ENCODE data around the gene RPTOR. TPM values are rescaled to one million over a fixed set of nuclear protein-coding genes. Genes with fewer than 3 reads are reported as not detected.

The RPTOR gene
- polyA plus RNA-seq, 1 donor from 2014 or later, result 8.0 TPM

DNA sequence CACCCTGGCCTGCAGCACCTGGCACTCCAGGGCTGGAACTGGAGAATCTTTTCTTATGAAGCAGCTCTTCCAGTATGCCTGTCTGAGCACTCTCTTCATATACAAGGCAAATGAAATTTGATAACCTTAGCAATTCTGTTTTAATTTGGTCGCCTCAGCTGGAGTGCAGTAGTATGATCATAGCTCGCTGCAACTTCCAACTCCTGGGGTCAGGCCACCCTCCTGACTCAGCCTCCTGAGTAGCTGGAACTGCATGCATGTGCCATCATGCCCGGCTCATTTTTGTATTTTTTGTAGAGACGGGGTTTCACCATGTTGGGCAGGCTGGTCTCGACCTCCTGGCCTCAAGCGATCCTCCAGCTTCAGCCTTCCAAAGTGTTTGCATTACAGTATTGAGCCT is 306.2 kb downstream of the RPTOR start:
- H3K79me2 ChIP-seq (replicated peaks; ENCODE audit: insufficient read depth, low read length), result no peaks in the 10 kb centered on the region
- no peaks in the 10 kb centered on the region for H4K20me1 ChIP-seq (ENCODE audit: insufficient read depth)
- no peak overlapping the region for H3K4me3 ChIP-seq (ENCODE audit: low read length)
- H3K9me3 ChIP-seq (ENCODE audit: low read length), result no peaks in the 10 kb centered on the region
- no peak overlapping the region for H3K9ac ChIP-seq (ENCODE audit: low read length)
- no peak overlapping the region for H3K27ac ChIP-seq (ENCODE audit: low read length)
- H3F3A ChIP-seq (ENCODE audit: insufficient read depth, low read length, poor library complexity, severe bottlenecking), result no peaks in the 10 kb centered on the region
- TF ChIP-seq EZH2 (IDR thresholded peaks at IDR 0.05; ENCODE audit: borderline replicate concordance, insufficient read depth, low read length, poor library complexity, severe bottlenecking) (no peak), EP300 (conservative IDR thresholded peaks at IDR 0.05; ENCODE audit: poor library complexity, severe bottlenecking) (no peak), RAD21 (conservative IDR thresholded peaks at IDR 0.05) (no peak), SMC3 (conservative IDR thresholded peaks at IDR 0.05; ENCODE audit: poor library complexity) (no peak), MXI1 (conservative IDR thresholded peaks at IDR 0.05; ENCODE audit: poor library complexity, severe bottlenecking) (no peak), REST (IDR thresholded peaks at IDR 0.05; ENCODE audit: borderline replicate concordance) (no peak), TAF1 (IDR thresholded peaks at IDR 0.05; ENCODE audit: low read depth) (no peak), POLR2AphosphoS5 (IDR thresholded peaks at IDR 0.05) (no peak)
- TF ChIP-seq, protein P1, sequence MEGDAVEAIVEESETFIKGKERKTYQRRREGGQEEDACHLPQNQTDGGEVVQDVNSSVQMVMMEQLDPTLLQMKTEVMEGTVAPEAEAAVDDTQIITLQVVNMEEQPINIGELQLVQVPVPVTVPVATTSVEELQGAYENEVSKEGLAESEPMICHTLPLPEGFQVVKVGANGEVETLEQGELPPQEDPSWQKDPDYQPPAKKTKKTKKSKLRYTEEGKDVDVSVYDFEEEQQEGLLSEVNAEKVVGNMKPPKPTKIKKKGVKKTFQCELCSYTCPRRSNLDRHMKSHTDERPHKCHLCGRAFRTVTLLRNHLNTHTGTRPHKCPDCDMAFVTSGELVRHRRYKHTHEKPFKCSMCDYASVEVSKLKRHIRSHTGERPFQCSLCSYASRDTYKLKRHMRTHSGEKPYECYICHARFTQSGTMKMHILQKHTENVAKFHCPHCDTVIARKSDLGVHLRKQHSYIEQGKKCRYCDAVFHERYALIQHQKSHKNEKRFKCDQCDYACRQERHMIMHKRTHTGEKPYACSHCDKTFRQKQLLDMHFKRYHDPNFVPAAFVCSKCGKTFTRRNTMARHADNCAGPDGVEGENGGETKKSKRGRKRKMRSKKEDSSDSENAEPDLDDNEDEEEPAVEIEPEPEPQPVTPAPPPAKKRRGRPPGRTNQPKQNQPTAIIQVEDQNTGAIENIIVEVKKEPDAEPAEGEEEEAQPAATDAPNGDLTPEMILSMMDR (IDR thresholded peaks at IDR 0.05; ENCODE audit: poor library complexity, severe bottlenecking), result no peak
- H3K9me2 ChIP-seq (ENCODE audit: insufficient read depth, low read length), result no peaks in the 10 kb centered on the region
- no peak overlapping the region for H3K4me2 ChIP-seq (ENCODE audit: low read length)
- H2AFZ ChIP-seq (ENCODE audit: low read depth, low read length), result no peak overlapping the region
- no peaks in the 10 kb centered on the region for H3K36me3 ChIP-seq (ENCODE audit: insufficient read depth, low read length)
- H3K27me3 ChIP-seq (ENCODE audit: insufficient read depth, low read depth, low read length), result no peaks in the 10 kb centered on the region

DNA sequence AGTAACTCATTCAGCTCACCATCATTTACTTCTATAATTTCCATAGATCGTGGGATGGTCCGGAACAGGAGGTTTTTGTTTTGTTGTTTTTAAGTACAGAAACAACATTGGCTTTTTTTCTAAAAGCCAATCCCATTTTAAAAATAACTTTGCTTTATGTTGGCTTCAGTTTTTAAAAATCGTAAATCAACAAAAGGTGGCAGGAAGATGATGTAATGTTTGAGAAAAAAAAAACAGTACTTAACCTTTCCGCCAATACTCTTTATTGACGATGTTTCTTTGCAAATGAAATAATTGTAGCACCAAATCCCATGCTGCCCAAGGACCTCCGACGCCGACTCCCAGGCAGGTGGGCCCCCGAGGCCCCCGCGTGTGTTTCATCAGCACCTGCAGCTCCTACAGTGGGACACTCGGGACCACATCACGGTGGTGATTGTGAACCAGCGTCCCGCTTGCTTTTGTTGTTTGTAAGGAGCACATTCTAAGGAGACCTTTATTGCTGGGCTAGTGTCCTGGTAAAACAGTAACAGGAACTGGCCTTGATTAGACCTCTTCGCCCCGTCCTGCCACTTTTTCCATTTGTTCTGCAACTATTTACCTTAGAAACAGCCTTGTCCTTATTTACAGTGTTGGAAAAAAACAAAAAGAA is 306.8 kb downstream of the RPTOR start:
- Histone ChIP-seq H3K4me3 (ENCODE audit: low read length) (no peak overlapping the region), H3K9ac (ENCODE audit: low read length) (no peak overlapping the region)
- no peak for TF ChIP-seq REST (IDR thresholded peaks at IDR 0.05; ENCODE audit: borderline replicate concordance)

More for the DNA sequence above, 306.8 kb downstream of the RPTOR start:
- H3K9me3 ChIP-seq (ENCODE audit: low read length), result no peaks in the 10 kb centered on the region
- no peak overlapping the region for H2AFZ ChIP-seq (ENCODE audit: low read depth, low read length)
- no peaks in the 10 kb centered on the region for H4K20me1 ChIP-seq (ENCODE audit: insufficient read depth)
- H3K36me3 ChIP-seq (ENCODE audit: insufficient read depth, low read length), result no peaks in the 10 kb centered on the region
- H3K27ac ChIP-seq (ENCODE audit: low read length), result no peak overlapping the region
- no peaks in the 10 kb centered on the region for H3K9me2 ChIP-seq (ENCODE audit: insufficient read depth, low read length)
- H3K4me2 ChIP-seq (ENCODE audit: low read length), result no peak overlapping the region
- no peaks in the 10 kb centered on the region for H3K79me2 ChIP-seq (replicated peaks; ENCODE audit: insufficient read depth, low read length)
- H3K27me3 ChIP-seq (ENCODE audit: insufficient read depth, low read depth, low read length), result no peaks in the 10 kb centered on the region
- H3F3A ChIP-seq (ENCODE audit: insufficient read depth, low read length, poor library complexity, severe bottlenecking), result no peaks in the 10 kb centered on the region
